IMR-90 (cell line): Measurements from ENCODE around the gene GABRR1. TPM values are rescaled to one million over a fixed set of nuclear protein-coding genes. Genes with fewer than 3 reads are reported as not detected.

Experiments
- ATAC-seq: fragments of 200-7000 bp; cut with Tn5 transposase; 2 replicates; pipeline ENCODE4 v1.9.1; 2020; ENCODE audit warnings: low read depth, mild to moderate bottlenecking, moderate library complexity
- BruUV-seq: library from RNA; stranded (reverse); fragments of 400-500 nt; replicated peaks from 2 replicates; lab custom pipeline; 2021; lab: Mats Ljungman, UMichigan
- CTCF ChIA-PET: fragments of 300-600 bp; formaldehyde crosslinking; extraction: SDS; loops from one replicate; lab custom pipeline; 2021; ENCODE audit warnings: antibody characterized with exemption; lab: Yijun Ruan, JAX
- POLR2A ChIA-PET: fragments of 300-600 bp; sonication (Branson Sonifier 250); formaldehyde crosslinking; loops from one replicate; lab custom pipeline; 2022; ENCODE audit warnings: antibody characterized with exemption; ENCODE audit not compliant: unreplicated experiment; lab: Charles Lee
- DNase-seq: peaks from one replicate; pipeline ENCODE4 v3.0.0; 2013
- H2AFZ ChIP-seq: replicated peaks from 2 replicates; pipeline ENCODE3; 2013; ENCODE audit warnings: low read length, mild to moderate bottlenecking; ENCODE audit not compliant: poor library complexity
- H2AK5ac ChIP-seq: 2 replicates; pipeline ENCODE4 v1.6.1; 2013; ENCODE audit warnings: low read depth, low read length, inconsistent platforms
- H2AK9ac ChIP-seq: replicated peaks from 2 replicates; pipeline ENCODE3; 2013; ENCODE audit warnings: mild to moderate bottlenecking, low read depth, low read length, moderate library complexity; ENCODE audit not compliant: poor library complexity
- H2BK120ac ChIP-seq: 2 replicates; pipeline ENCODE4 v1.6.1; 2013; ENCODE audit warnings: low read depth, low read length, inconsistent platforms
- H2BK15ac ChIP-seq: 3 replicates; pipeline ENCODE4 v1.6.1; 2013; ENCODE audit warnings: low read depth, low read length, inconsistent platforms
- H2BK20ac ChIP-seq: 2 replicates; pipeline ENCODE4 v1.6.1; 2013; ENCODE audit warnings: low read depth, mild to moderate bottlenecking, inconsistent platforms, low read length, moderate library complexity
- H2BK5ac ChIP-seq: 2 replicates; pipeline ENCODE4 v1.6.1; 2013; ENCODE audit warnings: mild to moderate bottlenecking, low read depth, low read length, inconsistent platforms; ENCODE audit not compliant: poor library complexity, severe bottlenecking
- H3K14ac ChIP-seq: replicated peaks from 2 replicates; pipeline ENCODE4 v1.6.1; 2013; ENCODE audit warnings: low read depth, low read length, inconsistent platforms
- H3K18ac ChIP-seq: 2 replicates; pipeline ENCODE4 v1.6.1; 2013; ENCODE audit warnings: low read depth, low read length, control low read depth
- H3K23ac ChIP-seq: 2 replicates; pipeline ENCODE4 v1.6.1; 2013; ENCODE audit warnings: low read depth, low read length, inconsistent platforms
- H3K27ac ChIP-seq: 2 replicates; pipeline ENCODE4 v1.5.1; 2013; ENCODE audit warnings: mild to moderate bottlenecking, control low read depth, low read length; ENCODE audit not compliant: insufficient read depth
- H3K27me3 ChIP-seq: 2 replicates; pipeline ENCODE4 v1.6.1; 2013; ENCODE audit warnings: low read length; ENCODE audit not compliant: control insufficient read depth, insufficient read depth
- H3K36me3 ChIP-seq: 2 replicates; pipeline ENCODE4 v1.6.1; 2013; ENCODE audit warnings: low read length, mixed read lengths; ENCODE audit not compliant: control insufficient read depth, insufficient read depth
- H3K4ac ChIP-seq: 2 replicates; pipeline ENCODE4 v1.6.1; 2013; ENCODE audit warnings: low read depth, low read length, inconsistent platforms
- H3K4me1 ChIP-seq: 2 replicates; pipeline ENCODE4 v1.6.1; 2013; ENCODE audit warnings: low read length, mixed read lengths; ENCODE audit not compliant: control insufficient read depth, insufficient read depth
- H3K4me2 ChIP-seq: 2 replicates; pipeline ENCODE4 v1.6.1; 2013; ENCODE audit warnings: low read depth, mild to moderate bottlenecking, control low read depth, low read length, moderate library complexity
- H3K4me3 ChIP-seq: 2 replicates; pipeline ENCODE4 v1.5.1; 2013; ENCODE audit warnings: low read depth, mild to moderate bottlenecking, control low read depth, low read length, moderate library complexity; ENCODE audit not compliant: insufficient read depth
- H3K56ac ChIP-seq: 2 replicates; pipeline ENCODE4 v1.6.1; 2013; ENCODE audit warnings: low read length, inconsistent platforms; ENCODE audit not compliant: insufficient read depth; ENCODE audit errors: extremely low read depth
- H3K79me1 ChIP-seq, 2 experiments: 2 replicates each; pipeline ENCODE4 v1.6.1; 2013; ENCODE audit warnings: low read length in 2 of 2, inconsistent platforms in 1 of 2, low read depth in 1 of 2
- H3K9ac ChIP-seq: 2 replicates; pipeline ENCODE4 v1.6.1; 2013; ENCODE audit warnings: low read depth, low read length, control low read depth
- H3K9me1 ChIP-seq: 2 replicates; pipeline ENCODE4 v1.6.1; 2013; ENCODE audit warnings: low read length, inconsistent platforms; ENCODE audit not compliant: insufficient read depth
- H3K9me3 ChIP-seq: 2 replicates; pipeline ENCODE4 v1.6.1; 2013; ENCODE audit warnings: low read length; ENCODE audit not compliant: control insufficient read depth, insufficient read depth
- H4K20me1 ChIP-seq: 2 replicates; pipeline ENCODE4 v1.6.1; 2013; ENCODE audit warnings: low read length, inconsistent platforms; ENCODE audit not compliant: insufficient read depth
- H4K5ac ChIP-seq: 2 replicates; pipeline ENCODE4 v1.6.1; 2013; ENCODE audit warnings: mild to moderate bottlenecking, low read depth, low read length, control low read depth
- H4K8ac ChIP-seq, 2 experiments: 2 replicates each; pipeline ENCODE4 v1.6.1; 2013; ENCODE audit warnings: low read depth in 2 of 2, low read length in 2 of 2, control low read depth in 1 of 2, inconsistent platforms in 1 of 2
- H4K91ac ChIP-seq: 2 replicates; pipeline ENCODE4 v1.6.1; 2013; ENCODE audit warnings: low read depth, low read length, inconsistent platforms; ENCODE audit not compliant: insufficient read depth
- CEBPB ChIP-seq: IDR thresholded peaks from 2 replicates; pipeline ENCODE4 v1.6.1; 2012; ENCODE audit warnings: low read depth, low read length, improper control_type of control experiment
- CHD1 ChIP-seq: IDR thresholded peaks from 2 replicates; pipeline ENCODE4 v1.6.1; 2012; ENCODE audit warnings: low read depth, low read length, improper control_type of control experiment
- FOS ChIP-seq: fragments of 150-350 bp; IDR thresholded peaks from 2 replicates; pipeline ENCODE4 v1.6.1; 2016; ENCODE audit warnings: low read depth, low read length
- MXI1 ChIP-seq: IDR thresholded peaks from 2 replicates; pipeline ENCODE4 v1.6.1; 2012; ENCODE audit warnings: low read depth, mild to moderate bottlenecking, low read length, moderate library complexity, borderline replicate concordance
- RAD21 ChIP-seq: IDR thresholded peaks from 2 replicates; pipeline ENCODE4 v1.6.1; 2012; ENCODE audit warnings: low read length, improper control_type of control experiment
- RCOR1 ChIP-seq: IDR thresholded peaks from 2 replicates; pipeline ENCODE4 v1.6.1; 2012; ENCODE audit warnings: mild to moderate bottlenecking, low read length, improper control_type of control experiment; ENCODE audit not compliant: insufficient replicate concordance
- RFX5 ChIP-seq: IDR thresholded peaks from 2 replicates; pipeline ENCODE4 v1.8.0; 2012; ENCODE audit warnings: low read depth, mild to moderate bottlenecking, low read length, moderate library complexity
- SMC3 ChIP-seq: fragments of 150-350 bp; IDR thresholded peaks from 2 replicates; pipeline ENCODE4 v1.6.1; 2016; ENCODE audit warnings: low read depth, mild to moderate bottlenecking, antibody characterized with exemption, low read length, moderate library complexity
- USF2 ChIP-seq: fragments of 150-350 bp; IDR thresholded peaks from 2 replicates; pipeline ENCODE4 v1.6.1; 2017; ENCODE audit warnings: mild to moderate bottlenecking, antibody characterized with exemption, low read length, low read depth
- WGBS, 2 experiments: methylation state at CpG; one replicate each; pipeline versions ENCODE4 v1.1.5 to v1.1.7; 2013; ENCODE audit warnings: missing lambda C conversion rate in 2 of 2; ENCODE audit not compliant: insufficient read length in 1 of 2; ENCODE audit errors: extremely low coverage in 2 of 2; 5-methylcytosine and 5-hydroxymethylcytosine counted together
- dilution Hi-C: fragments of 300-500 bp; cut with HindIII; formaldehyde crosslinking; loops from one replicate; pipeline ENCODE4 v1.14.3; 2018; ENCODE audit warnings: low sequenced_read_pairs; ENCODE audit not compliant: unreplicated experiment
- in situ Hi-C: fragments of 300-500 bp; cut with MboI; formaldehyde crosslinking; loops from 3 replicates; pipeline ENCODE4 v1.14.3; 2019; ENCODE audit warnings: low sequenced_read_pairs, inconsistent platforms, mixed read lengths
- intact Hi-C: fragments of 100-400 bp; cut with micrococcal nuclease; formaldehyde crosslinking; loops from 2 replicates; pipeline ENCODE4 v1.10.0; 2022
- polyA plus RNA-seq, 3 experiments: library from polyadenylated mRNA; depleted of rRNA; stranded (reverse); fragments of >200 nt; gene quantifications; 2 replicates each; pipeline ENCODE4 v1.2.3, GENCODE V29; 2012; ENCODE audit warnings: low replicate concordance in 1 of 3
- total RNA-seq: library from RNA; depleted of rRNA; stranded (reverse); fragments of >200 nt; gene quantifications from 2 replicates; pipeline ENCODE4 v1.2.3, GENCODE V29; 2012

The GABRR1 gene
- total and polyA plus RNA-seq, 2 of the 4 experiments (the other 2 are of a cell fraction) = not detected

- H4K8ac ChIP-seq = no peak overlapping the region
- H3K4ac ChIP-seq = no peak overlapping the region
- no peak overlapping the region for H3K27ac ChIP-seq
- H3K18ac ChIP-seq = no peak overlapping the region
- no peaks in the 10 kb centered on the region for H3K9me1 ChIP-seq
- H3K23ac ChIP-seq = no peak overlapping the region
- H3K4me2 ChIP-seq = no peak overlapping the region
- no peak overlapping the region for H2AK5ac ChIP-seq
- no peak for DNase-seq
- in situ Hi-C loops (no loop called here), dilution Hi-C loops (no loop called here), intact Hi-C loops (no loop called here)
- H3K36me3 ChIP-seq = no peaks in the 10 kb centered on the region
- H2AFZ ChIP-seq = no peak overlapping the region
- H4K20me1 ChIP-seq = no peaks in the 10 kb centered on the region
- H2BK5ac ChIP-seq = no peak overlapping the region
- ChIA-PET CTCF (no interaction called here), POLR2A (no interaction called here)
- peaks cover 4% of the 10 kb centered on the region for H3K27me3 ChIP-seq
- no peak overlapping the region for H3K14ac ChIP-seq
- no peak overlapping the region for H2BK20ac ChIP-seq
- no peak overlapping the region for H2BK15ac ChIP-seq
- no TSS peak for BruUV-seq
- H3K56ac ChIP-seq = no peak overlapping the region
- ATAC-seq = no peak
- H3K79me1 ChIP-seq = no peaks in the 10 kb centered on the region
- no peaks in the 10 kb centered on the region for H3K4me1 ChIP-seq
- no peak for TF ChIP-seq CEBPB
- no peak for TF ChIP-seq RCOR1
- TF ChIP-seq RAD21 = no peak
- no peak for TF ChIP-seq MXI1
- no peak for TF ChIP-seq USF2
- no peak for TF ChIP-seq FOS
- TF ChIP-seq RFX5 = no peak
- TF ChIP-seq SMC3 = no peak
- TF ChIP-seq CHD1 = no peak
- no peak overlapping the region for H3K9ac ChIP-seq
- 79% methylated on average over 2 of the region's 7 CpGs; no CpG with 5 or more reads in 1 of the 2 experiments for WGBS, 2 experiments
- H2AK9ac ChIP-seq = no peak overlapping the region
- H3K9me3 ChIP-seq = no peaks in the 10 kb centered on the region
- no peak overlapping the region for H3K4me3 ChIP-seq
- no peak overlapping the region for H4K5ac ChIP-seq
- H4K91ac ChIP-seq = no peak overlapping the region
- no peak overlapping the region for H2BK120ac ChIP-seq
Measured at GRCh38 chr6:89200706-89201215, 16.4 kb downstream of the GABRR1 start.
